Stimulated activated CD8-positive, alpha-beta memory T cell treated with anti-CD3 and anti-CD28 coated beads, Interleukin-15, amount 100 ng/mL, for 1 hour (primary cell): ENCODE data around the gene RPL22.

Experiments used
- DNase-seq: peaks from one replicate; pipeline ENCODE4 v3.0.0-alpha.2; 2020; ENCODE audit warnings: low read depth

RPL22 gene

GRCh38 chr1:6151291-6151822 is 48.0 kb downstream of the RPL22 start:
- no peak for DNase-seq

- DNase-seq, result no peak
These were observed 49.1 kb downstream of the RPL22 start for GRCh38 chr1:6150006-6150938.

GRCh38 chr1:6149597-6149996 is 49.8 kb downstream of the RPL22 start:
- no peak for DNase-seq

GRCh38 chr1:6148497-6149241 is 50.7 kb downstream of the RPL22 start:
- DNase-seq, result peak; percentile 31

GRCh38 chr1:6145864-6146410 is 53.5 kb downstream of the RPL22 start:
- no peak for DNase-seq

GRCh38 chr1:6145396-6145750 is 54.0 kb downstream of the RPL22 start:
- no peak for DNase-seq

- DNase-seq, result no peak
These were observed 54.6 kb downstream of the RPL22 start for GRCh38 chr1:6144647-6145395.

- no peak for DNase-seq
These were observed 55.2 kb downstream of the RPL22 start for GRCh38 chr1:6144175-6144574.

GRCh38 chr1:6143395-6143794 is 56.0 kb downstream of the RPL22 start:
- DNase-seq, result no peak

- DNase-seq, result no peak
These were observed 56.7 kb downstream of the RPL22 start for GRCh38 chr1:6142734-6143133.

- DNase-seq, result no peak
These were observed 57.3 kb downstream of the RPL22 start for GRCh38 chr1:6142036-6142621.

GRCh38 chr1:6141592-6141991 is 57.8 kb downstream of the RPL22 start:
- no peak for DNase-seq

- no peak for DNase-seq
These were observed 59.0 kb downstream of the RPL22 start for GRCh38 chr1:6140413-6140812.

GRCh38 chr1:6137758-6138157 is 61.6 kb downstream of the RPL22 start:
- no peak for DNase-seq

- DNase-seq, result no peak
These were observed 62.7 kb downstream of the RPL22 start for GRCh38 chr1:6136516-6137220.
